ENCODE data around the gene RBM33. TPM values are rescaled to one million over a fixed set of nuclear protein-coding genes. Genes with fewer than 3 reads are reported as not detected.

Gene RBM33
- total and polyA plus RNA-seq, 10 donors = 9.7 to 109 (median 90.0) TPM

DNA sequence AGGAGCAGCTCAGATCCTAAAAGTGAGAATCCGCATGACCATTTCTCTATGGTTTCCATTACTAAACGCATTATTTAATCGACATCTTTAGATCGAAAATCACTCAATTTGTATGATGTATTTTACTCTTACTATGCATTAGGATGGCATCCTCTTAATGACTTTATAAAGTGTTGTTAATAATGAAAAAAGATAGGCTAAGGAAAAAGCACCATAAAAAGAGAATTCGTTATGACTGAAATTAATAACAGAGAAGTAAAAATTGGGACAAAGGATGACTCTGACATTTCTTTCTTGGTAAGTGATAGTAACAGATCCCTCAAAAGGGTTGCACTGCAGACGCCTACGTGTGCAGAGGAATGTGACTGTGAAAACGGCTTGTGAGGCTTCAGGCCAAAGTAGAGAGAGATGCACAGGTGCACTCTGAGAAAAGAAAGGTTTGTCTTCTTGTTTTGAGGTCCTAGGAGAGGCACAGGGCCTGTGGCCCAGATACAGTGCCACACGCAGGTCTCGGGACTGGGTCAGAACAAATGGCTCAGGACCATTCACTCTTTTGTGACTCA, 23.0 kb upstream of the RBM33 start:
- Histone ChIP-seq H3K27ac (no peak overlapping the region), H3K36me3 (no peaks in the 10 kb centered on the region), H3K4me3 (no peak overlapping the region), H3K9me3 (peaks cover 0 to 10% (median 3%) of the 10 kb centered on the region in 8 donors), H3K4me1 (no peaks in the 10 kb centered on the region), H3K27me3 (replicated peaks in 1 of 7) (peaks cover 0 to 3% (median 0%) of the 10 kb centered on the region in 7 donors)
- intact Hi-C loops (cut with DNase I; ENCODE audit: low total_unique reads) = loop anchor here (10.0 kb wide), 1 partner anchor 57 kb away; no protein-coding TSS in a partner anchor
- 77 to 92% (median 87%) methylated on average over 10 of the region's 10 CpGs for WGBS, 5 donors
- no peak for TF ChIP-seq CTCF (IDR thresholded peaks at IDR 0.05 in 8 of 11, conservative IDR thresholded peaks at IDR 0.05 in 3 of 11)
- TF ChIP-seq POLR2AphosphoS5 (IDR thresholded peaks at IDR 0.05) = no peak
- TF ChIP-seq POLR2A (IDR thresholded peaks at IDR 0.05) = no peak
- no peak for DNase-seq

DNA sequence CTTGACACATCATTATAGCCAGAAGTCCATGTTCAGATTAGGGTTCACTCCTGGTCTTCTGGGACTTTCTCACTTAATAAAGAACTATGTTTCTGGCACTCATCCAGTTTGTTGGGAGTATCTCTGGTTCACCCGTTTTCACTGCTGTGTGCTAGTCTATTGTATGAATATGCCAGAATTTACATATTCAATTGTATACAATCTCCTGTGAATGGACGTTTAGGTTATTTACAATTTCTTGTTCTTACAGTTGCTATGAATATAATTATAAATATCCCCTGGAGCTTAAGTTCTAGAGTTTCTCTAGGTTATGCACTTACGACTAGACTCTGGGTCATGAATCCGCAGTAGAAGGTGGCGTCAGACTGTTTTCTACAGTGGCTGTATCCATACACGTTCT, 20.0 kb upstream of the RBM33 start:
- WGBS, 5 donors = 82 to 89% (median 83%) methylated on average over 6 of the region's 6 CpGs
- DNase-seq = no peak
- intact Hi-C loops (cut with DNase I; ENCODE audit: low total_unique reads) = loop anchor here (10.0 kb wide), 1 partner anchor 60 kb away; no protein-coding TSS in a partner anchor

GRCh38 chr7:155625557-155625956, 18.9 kb upstream of the RBM33 start:
- intact Hi-C loops (cut with DNase I; ENCODE audit: low total_unique reads) = loop anchor here (10.0 kb wide), 1 partner anchor 61 kb away; no protein-coding TSS in a partner anchor
- 77 to 87% (median 79%) methylated on average over 4 of the region's 4 CpGs for WGBS, 5 donors
- Histone ChIP-seq H3K9me3 (peaks cover 4 to 40% (median 29%) of the 10 kb centered on the region in 8 donors), H3K36me3 (no peaks in the 10 kb centered on the region), H3K27ac (no peak overlapping the region), H3K4me3 (no peak overlapping the region), H3K27me3 (replicated peaks in 1 of 7) (peaks cover 0 to 3% (median 0%) of the 10 kb centered on the region in 7 donors), H3K4me1 (no peaks in the 10 kb centered on the region)
- no peak for TF ChIP-seq CTCF (IDR thresholded peaks at IDR 0.05 in 8 of 11, conservative IDR thresholded peaks at IDR 0.05 in 3 of 11)
- TF ChIP-seq POLR2A (IDR thresholded peaks at IDR 0.05) = no peak
- no peak for TF ChIP-seq POLR2AphosphoS5 (IDR thresholded peaks at IDR 0.05)
- no peak for DNase-seq

More for the DNA sequence above, 20.0 kb upstream of the RBM33 start:
- Histone ChIP-seq H3K27ac (no peak overlapping the region), H3K27me3 (replicated peaks in 1 of 7) (peaks cover 0 to 3% (median 0%) of the 10 kb centered on the region in 7 donors), H3K4me1 (no peaks in the 10 kb centered on the region), H3K36me3 (no peaks in the 10 kb centered on the region), H3K9me3 (peaks cover 4 to 28% (median 19%) of the 10 kb centered on the region in 8 donors), H3K4me3 (no peak overlapping the region)
- TF ChIP-seq POLR2A (IDR thresholded peaks at IDR 0.05) = no peak
- no peak for TF ChIP-seq CTCF (IDR thresholded peaks at IDR 0.05 in 8 of 11, conservative IDR thresholded peaks at IDR 0.05 in 3 of 11)
- no peak for TF ChIP-seq POLR2AphosphoS5 (IDR thresholded peaks at IDR 0.05)

DNA sequence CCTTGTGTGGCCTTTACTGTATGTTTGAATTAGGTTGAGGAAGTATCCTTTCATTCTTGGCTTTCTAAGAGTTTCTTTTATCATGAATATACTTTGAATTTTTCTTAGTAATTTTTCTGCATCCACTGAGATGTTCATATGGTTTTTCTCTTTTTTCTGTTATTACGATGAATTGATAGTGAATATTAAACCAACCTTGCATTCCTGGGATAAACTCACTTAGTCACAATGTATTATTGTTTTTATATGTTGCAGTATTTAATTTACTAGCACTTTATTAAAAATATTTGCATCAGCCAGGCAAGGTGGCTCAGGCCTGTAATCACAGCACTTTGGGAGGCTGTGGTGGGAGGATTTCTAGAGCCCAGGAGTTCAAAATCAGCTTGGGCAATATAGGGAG, 15.3 kb upstream of the RBM33 start:
- H3K9me3 ChIP-seq = peaks cover 4 to 63% (median 30%) of the 10 kb centered on the region in 8 donors
- 97 to 100% (median 100%) methylated on average over 1 of the region's 1 CpG for WGBS, 5 donors
- no peak overlapping the region for H3K4me3 ChIP-seq
- no peaks in the 10 kb centered on the region for H3K36me3 ChIP-seq
- no peak for TF ChIP-seq POLR2AphosphoS5 (IDR thresholded peaks at IDR 0.05)
- no peak for TF ChIP-seq CTCF (IDR thresholded peaks at IDR 0.05 in 8 of 11, conservative IDR thresholded peaks at IDR 0.05 in 3 of 11)
- TF ChIP-seq POLR2A (IDR thresholded peaks at IDR 0.05) = no peak
- H3K4me1 ChIP-seq = no peaks in the 10 kb centered on the region
- no peak overlapping the region for H3K27ac ChIP-seq
- intact Hi-C loops (cut with DNase I; ENCODE audit: low total_unique reads) = loop anchor here (10.0 kb wide), 1 partner anchor 64 kb away; no protein-coding TSS in a partner anchor
- no peak for DNase-seq
- no peaks in the 10 kb centered on the region for H3K27me3 ChIP-seq (replicated peaks in 1 of 7)
